Measurements from ENCODE around the gene MND1.
"Not testable (repeated sequence)": the region's sequence is repeated elsewhere in the genome, so short reads cannot be mapped to it uniquely, and the experiment has no call there.

The MND1 gene

DNA sequence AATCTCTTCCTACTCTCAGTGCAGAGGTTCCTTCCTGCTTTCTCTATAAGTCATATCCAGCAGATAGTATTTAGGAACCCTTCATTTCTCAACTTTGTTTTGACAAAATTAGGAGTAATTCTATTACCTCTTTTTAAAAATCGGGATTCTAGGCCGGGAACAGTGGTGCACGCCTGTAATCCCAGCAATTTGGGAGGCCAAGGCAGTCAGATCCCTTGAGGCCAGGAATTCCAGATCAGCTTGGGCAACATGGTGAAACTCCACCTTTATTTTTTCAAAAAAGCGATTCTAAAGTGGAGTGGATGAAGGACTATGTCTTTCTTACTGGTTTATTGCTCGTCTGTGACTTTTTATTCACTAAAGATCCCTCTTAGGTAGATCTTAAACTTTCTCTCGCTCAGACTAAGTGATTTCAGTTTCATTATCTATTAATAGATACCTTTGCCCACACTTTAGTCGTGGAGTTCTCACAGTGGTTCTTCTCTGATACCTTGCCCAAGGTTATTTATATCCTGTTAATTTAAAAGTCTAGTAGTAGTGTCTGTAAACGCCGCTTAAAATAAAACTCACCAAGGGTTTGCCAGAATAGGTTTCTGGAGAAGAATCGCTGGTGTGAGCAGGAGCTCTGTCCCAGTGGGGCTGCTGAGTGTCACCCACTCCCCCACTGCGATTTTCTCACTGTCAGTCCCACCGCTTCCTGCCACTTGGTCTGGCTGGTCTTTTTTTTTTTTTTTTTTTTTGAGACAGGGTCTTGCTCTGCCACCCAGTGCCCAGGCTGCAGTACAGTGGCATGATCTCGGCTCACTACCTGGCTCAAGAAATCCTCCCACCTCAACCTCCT is 94.6 kb downstream of the MND1 start:
- DNase-seq (ENCODE audit: low read depth in 1 of 2, low spot score in 1 of 2) = no peak

DNA sequence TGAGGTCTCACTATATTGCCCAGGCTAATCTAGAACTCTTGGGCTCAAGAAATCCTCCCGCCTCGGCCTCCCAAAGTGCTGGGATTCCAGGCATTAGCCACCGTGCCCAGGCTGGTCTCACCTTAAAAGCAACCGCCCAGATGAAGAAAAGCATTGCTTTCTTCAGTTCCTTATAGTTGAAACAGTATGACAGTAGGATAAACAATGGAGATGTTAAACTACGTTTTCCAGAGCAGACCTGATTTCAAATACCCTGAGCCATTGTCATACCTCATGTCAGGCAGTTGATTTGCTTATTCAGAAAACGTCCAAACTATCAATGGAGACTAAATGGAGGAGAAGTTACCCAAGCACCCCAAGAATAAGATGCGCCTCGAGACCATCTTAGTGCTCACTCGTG is 95.3 kb downstream of the MND1 start:
- DNase-seq (ENCODE audit: low read depth in 1 of 2, low spot score in 1 of 2) = no peak

GRCh38 chr4:153440475-153440874 is 96.0 kb downstream of the MND1 start:
- DNase-seq (ENCODE audit: low read depth in 1 of 2, low spot score in 1 of 2) = no peak

DNA sequence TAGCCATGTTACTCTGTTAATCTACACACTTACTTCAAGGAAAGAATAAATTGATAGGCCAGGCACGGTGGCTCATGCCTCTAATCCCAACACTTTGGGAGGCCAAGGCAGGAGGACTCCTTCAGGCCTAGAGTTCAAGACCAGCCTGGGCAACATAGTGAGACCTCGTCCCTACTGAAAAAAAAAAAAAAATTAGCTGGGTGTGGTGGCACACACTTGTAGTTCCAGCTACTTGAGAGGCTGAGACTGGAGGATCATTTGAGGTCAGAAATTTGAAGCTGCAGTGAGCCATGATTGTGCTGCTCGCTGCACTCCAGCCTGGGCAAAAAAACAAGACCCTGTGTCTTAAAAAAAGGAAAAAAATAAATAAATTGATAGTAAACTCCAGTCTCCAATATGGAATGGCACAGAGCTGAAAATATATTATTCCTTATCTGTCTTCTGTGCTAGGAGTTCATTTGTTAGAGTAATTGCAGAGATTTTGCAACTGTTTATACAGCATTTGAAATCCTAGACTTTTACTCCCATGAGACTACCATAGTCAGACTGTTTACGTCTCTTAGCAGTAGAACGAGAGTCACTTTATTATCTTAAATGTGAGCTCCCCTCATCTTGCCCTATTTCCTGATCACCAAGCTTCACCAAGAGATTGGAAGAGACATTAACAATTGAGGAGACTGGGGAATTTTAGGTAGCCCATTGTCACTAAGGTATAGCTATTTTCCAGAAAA is 102.9 kb downstream of the MND1 start:
- DNase-seq (ENCODE audit: low read depth in 1 of 2, low spot score in 1 of 2) = no peak

DNA sequence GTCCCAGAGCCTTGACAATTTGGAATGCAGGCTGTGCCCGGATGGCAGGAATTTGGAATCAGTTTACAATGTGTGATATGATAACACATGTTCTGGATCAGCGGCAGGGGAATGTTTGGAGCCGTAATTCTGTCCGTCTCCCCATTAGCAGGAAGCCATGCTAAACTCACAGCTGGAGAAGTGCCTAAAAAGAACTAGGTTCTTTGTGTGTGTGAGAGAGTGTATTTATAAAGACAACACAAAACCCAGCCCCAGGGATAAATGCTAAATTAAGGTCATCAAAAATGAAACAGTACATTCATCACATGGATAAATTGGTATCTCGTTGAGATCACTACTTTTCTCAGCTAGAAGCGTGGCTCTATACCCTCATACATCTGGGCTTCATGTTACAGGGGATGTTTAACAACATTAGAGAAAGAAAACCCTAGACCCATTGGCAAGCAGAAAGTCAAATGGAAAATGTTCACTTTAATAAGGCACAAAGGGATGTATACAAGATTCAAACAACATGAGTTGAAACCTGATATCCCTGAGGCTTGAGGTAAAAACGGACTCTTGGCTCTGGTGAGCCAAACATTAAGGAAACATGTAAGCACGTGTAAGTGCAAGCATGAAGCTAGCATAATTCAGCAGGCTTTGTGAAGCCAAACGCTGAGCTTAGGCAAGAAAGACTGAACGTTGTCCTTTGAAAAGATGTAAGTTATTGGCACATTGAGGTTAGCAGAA is 103.7 kb downstream of the MND1 start:
- DNase-seq (ENCODE audit: low read depth in 1 of 2, low spot score in 1 of 2) = no peak

GRCh38 chr4:153449338-153449737 is 104.8 kb downstream of the MND1 start:
- no peak for DNase-seq (ENCODE audit: low read depth in 1 of 2, low spot score in 1 of 2)

- no peak for DNase-seq (ENCODE audit: low read depth in 1 of 2, low spot score in 1 of 2)
Measured at GRCh38 chr4:153450544-153450917, 106.0 kb downstream of the MND1 start.

DNA sequence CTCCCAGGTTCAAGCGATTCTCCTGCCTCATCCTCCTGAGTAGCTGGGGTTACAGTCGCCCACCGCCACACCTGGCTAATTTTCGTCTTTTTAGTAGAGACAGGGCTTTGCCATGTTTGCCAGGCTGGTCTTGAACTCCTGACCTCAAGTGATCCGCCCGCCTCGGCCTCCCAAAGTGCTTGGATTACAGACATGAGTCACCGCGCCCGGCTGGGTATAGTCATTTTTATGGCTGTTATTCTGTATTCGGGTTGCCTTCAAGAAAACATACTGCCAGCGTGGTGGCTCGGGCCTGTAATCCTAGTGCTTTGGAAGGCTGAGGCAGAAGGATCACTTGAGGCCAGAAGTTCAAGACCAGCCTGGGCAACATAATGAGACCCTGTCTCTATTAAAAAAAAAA is 106.7 kb downstream of the MND1 start:
- not testable (repeated sequence) for DNase-seq (ENCODE audit: low read depth in 1 of 2, low spot score in 1 of 2)

- DNase-seq (ENCODE audit: low read depth in 1 of 2, low spot score in 1 of 2) = no peak
Measured at GRCh38 chr4:153451911-153452657, 107.6 kb downstream of the MND1 start.

- no peak for DNase-seq (ENCODE audit: low read depth in 1 of 2, low spot score in 1 of 2)
Measured at GRCh38 chr4:153452658-153453378, 108.3 kb downstream of the MND1 start.

GRCh38 chr4:153453402-153453801 is 108.9 kb downstream of the MND1 start:
- no peak for DNase-seq (ENCODE audit: low read depth in 1 of 2, low spot score in 1 of 2)

DNA sequence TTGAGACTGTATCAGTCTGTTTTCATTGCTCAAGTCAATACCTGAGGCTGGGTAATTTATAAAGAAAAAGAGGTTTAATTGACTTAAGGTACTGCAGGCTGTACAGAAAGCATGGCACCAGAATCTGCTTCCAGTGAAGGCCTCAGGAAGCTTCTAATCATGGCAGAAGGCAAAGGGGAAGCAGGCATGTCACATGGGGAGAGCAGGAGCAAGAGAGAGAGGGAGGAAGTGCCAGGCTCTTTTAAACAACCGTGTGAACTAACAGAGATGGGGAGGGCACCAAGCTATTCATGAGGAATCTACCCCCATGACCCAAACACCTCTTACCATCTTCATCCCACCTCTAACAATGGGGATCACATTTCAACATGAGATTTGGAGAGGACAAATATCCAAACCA is 114.5 kb downstream of the MND1 start:
- DNase-seq (ENCODE audit: low read depth in 1 of 2, low spot score in 1 of 2) = no peak

- DNase-seq (ENCODE audit: low read depth in 1 of 2, low spot score in 1 of 2) = not testable (repeated sequence)
Measured at GRCh38 chr4:153461549-153461948, 117.1 kb downstream of the MND1 start.

DNA sequence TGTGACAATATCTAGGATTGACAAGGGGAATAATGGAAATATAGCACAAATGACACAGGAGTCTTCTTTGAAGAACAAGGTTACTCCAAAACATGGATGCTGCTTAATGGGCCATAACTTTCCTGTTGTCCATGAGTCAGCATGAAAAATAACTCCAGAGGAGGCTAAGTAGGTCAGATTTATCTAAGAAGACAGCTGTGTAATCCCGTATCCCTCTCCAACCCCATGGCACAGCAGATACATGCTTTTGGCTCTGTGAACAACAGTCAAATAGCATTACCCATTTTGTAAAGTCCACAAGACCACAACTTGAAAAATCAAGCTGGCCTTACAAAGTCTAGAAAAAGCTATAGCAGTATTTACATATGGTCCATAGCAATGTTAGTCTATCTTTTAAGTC is 119.6 kb downstream of the MND1 start:
- DNase-seq (ENCODE audit: low read depth in 1 of 2, low spot score in 1 of 2) = no peak
